Measurements from ENCODE around the gene ITGB3.

Gene ITGB3

DNA sequence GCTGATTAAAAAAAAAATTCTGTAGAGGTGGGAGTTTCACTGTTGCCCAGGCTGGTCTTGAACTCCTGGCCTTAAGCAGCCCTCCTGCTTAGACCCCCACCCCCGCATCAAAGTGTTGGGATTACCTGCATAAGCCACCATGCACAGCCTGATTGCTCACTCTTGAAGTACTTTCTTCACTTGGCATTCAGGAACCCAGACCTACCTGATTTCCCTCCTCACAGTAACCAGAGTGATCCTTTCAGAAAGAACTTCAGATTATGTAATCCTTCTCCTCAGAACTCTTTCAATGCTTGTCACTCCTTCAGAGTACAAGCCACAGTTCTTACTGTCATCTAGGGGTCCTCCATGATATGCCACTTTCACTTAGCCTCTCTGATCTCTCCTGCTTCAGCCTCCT is 71.5 kb downstream of the ITGB3 start:
- no peak overlapping the region for H3K4me3 ChIP-seq (ENCODE audit: low read depth, low read length)
- DNase-seq (ENCODE audit: low read depth): no peak
- TF ChIP-seq, protein P1, sequence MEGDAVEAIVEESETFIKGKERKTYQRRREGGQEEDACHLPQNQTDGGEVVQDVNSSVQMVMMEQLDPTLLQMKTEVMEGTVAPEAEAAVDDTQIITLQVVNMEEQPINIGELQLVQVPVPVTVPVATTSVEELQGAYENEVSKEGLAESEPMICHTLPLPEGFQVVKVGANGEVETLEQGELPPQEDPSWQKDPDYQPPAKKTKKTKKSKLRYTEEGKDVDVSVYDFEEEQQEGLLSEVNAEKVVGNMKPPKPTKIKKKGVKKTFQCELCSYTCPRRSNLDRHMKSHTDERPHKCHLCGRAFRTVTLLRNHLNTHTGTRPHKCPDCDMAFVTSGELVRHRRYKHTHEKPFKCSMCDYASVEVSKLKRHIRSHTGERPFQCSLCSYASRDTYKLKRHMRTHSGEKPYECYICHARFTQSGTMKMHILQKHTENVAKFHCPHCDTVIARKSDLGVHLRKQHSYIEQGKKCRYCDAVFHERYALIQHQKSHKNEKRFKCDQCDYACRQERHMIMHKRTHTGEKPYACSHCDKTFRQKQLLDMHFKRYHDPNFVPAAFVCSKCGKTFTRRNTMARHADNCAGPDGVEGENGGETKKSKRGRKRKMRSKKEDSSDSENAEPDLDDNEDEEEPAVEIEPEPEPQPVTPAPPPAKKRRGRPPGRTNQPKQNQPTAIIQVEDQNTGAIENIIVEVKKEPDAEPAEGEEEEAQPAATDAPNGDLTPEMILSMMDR (IDR thresholded peaks at IDR 0.05; ENCODE audit: control insufficient read depth, extremely low read depth, insufficient read depth): no peak

DNA sequence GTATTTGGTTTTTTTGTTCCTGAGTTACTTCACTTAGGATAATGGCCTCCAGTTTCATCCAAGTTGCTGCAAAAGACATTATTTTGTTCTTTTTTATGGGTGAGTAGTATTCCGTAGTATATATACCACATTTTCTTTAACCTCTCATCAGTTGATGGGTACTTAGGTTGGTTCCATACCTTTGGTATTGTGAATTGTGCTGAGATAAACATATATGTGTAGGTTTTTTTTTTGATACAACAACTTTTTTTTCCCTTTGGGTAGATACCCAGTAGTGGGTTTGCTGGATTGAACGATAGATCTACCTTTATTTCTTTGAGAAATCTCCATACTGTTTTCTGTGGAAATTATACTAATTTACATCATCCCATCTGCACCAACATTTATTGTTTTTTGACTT is 76.9 kb downstream of the ITGB3 start:
- no peak overlapping the region for H3K4me3 ChIP-seq (ENCODE audit: low read depth, low read length)
- no peak for DNase-seq (ENCODE audit: low read depth)
- TF ChIP-seq, protein P1 (IDR thresholded peaks at IDR 0.05; ENCODE audit: control insufficient read depth, extremely low read depth, insufficient read depth): no peak

DNA sequence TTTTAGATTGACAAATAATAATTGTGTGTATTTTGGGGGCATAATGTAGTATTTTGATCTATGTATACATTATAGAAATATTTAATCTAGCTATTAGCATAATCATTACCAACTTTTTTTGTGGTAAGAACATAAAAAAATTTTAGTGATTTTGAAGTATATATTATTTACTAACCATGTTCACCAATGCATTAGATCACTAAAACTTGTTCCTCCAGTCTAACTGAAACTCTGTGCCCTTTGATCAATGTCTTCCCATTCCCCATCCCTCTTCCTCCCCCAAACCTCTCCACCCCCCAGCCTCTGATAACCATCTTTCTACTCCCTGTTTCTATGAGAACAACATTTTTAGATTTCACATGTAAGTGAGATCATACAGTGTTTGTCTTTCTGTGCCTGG is 78.7 kb downstream of the ITGB3 start:
- DNase-seq (ENCODE audit: low read depth): no peak
- no peak overlapping the region for H3K4me3 ChIP-seq (ENCODE audit: low read depth, low read length)
- TF ChIP-seq, protein P1 (IDR thresholded peaks at IDR 0.05; ENCODE audit: control insufficient read depth, extremely low read depth, insufficient read depth): no peak

DNA sequence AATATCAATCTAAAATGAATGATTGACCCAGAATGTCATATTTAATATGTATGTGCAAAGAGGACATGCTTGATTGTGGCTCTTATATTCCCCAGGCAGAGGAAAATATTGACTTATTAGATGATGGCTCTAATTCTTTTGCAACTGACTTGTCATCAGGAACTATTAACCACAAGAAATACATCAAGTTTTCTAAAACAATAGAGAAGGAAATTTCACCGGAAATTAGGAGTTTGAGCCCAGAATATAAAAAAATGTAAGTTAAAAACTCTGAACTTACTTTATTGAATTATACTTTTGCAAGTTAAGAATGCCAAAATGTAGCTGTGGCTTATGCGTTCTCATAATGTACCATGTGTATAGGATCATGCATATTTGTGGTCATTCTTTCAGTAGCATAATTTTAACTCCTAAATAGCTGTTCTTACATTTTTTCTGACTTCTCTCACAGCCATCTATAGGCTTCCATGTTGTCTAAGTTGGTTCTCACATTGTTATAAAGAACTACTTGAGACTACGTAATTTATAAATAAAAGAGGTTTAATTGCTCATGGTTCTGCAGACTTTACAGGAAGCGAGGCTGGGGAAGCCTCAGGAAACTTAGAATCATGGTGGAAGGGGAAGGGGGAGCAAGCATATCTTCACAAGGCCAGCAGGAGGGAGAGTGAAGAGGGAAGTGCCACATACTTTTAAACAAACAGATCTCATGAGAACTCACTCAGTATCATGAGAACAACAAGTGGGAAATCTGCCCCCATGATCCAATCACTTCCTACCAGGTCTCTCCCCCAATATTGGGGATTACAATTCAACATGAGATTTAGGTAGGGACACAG is 81.7 kb downstream of the ITGB3 start:
- TF ChIP-seq, protein P1 (IDR thresholded peaks at IDR 0.05; ENCODE audit: control insufficient read depth, extremely low read depth, insufficient read depth): no peak
- no peak overlapping the region for H3K4me3 ChIP-seq (ENCODE audit: low read depth, low read length)
- DNase-seq (ENCODE audit: low read depth): no peak

DNA sequence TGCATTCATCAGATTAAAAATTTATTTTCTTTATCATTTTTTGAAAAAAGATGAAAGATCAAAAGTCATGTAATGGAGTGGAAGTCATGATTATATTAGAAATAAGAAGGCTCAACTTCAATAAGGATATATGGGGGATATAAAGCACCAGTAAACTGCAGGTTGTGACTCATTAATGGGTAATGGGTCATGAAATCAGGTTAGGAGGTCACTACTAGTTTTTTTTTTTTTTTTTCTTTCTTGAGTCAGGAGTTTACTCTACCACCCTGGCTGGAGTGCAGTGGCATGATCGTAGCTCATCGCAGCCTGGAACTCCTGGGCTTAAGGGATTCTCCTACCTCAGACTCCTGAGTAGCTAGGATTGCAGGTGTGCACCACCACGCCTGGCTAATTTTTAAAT is 84.4 kb downstream of the ITGB3 start:
- TF ChIP-seq, protein P1 (IDR thresholded peaks at IDR 0.05; ENCODE audit: control insufficient read depth, extremely low read depth, insufficient read depth): no peak
- no peak overlapping the region for H3K4me3 ChIP-seq (ENCODE audit: low read depth, low read length)
- no peak for DNase-seq (ENCODE audit: low read depth)

DNA sequence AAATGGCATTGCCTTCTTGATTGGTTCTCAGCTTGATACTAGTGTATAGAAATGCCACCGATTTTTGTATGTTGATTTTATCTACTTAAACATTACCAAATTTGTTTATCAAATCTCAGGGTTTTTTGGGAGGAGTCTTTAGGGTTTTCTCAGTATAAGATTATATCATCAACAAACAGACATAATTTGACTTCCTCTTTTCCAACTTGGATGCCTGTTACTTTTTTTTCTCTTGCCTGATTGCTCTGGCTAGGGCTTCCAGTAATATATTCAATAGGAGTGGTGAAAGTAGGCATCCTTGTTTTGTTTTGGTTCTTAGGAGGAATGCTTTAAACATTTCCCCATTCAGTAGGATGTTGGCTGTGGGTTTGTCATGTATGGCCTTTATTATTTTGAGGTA is 99.2 kb downstream of the ITGB3 start:
- no peak overlapping the region for H3K4me3 ChIP-seq (ENCODE audit: low read depth, low read length)
- peak; percentile 1 for DNase-seq (ENCODE audit: low read depth)
- TF ChIP-seq, protein P1 (IDR thresholded peaks at IDR 0.05; ENCODE audit: control insufficient read depth, extremely low read depth, insufficient read depth): no peak

DNA sequence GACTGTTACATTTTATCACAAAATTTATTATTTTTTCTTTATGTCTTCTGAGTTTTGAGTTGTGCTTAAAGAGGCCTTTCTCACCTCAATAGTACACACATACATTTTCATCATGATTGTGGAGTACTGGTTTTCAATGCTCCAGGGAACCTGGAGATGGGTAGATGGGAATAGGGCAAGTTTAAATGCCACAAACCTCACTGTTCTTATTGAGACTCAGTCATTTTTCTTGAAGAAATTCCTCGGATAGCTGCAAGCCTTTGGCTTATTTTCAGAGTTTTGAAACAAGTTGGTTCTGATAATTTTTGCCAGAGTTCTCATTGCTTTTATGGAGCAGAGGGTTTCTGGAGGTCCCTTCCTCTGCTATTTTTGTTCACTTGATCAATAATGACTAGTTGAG is 105.0 kb downstream of the ITGB3 start:
- no peak for DNase-seq (ENCODE audit: low read depth)
- TF ChIP-seq, protein P1 (IDR thresholded peaks at IDR 0.05; ENCODE audit: control insufficient read depth, extremely low read depth, insufficient read depth): no peak
- no peak overlapping the region for H3K4me3 ChIP-seq (ENCODE audit: low read depth, low read length)
